GM12878 (cell line): ENCODE data around the gene DRC1. TPM values are rescaled to one million over a fixed set of nuclear protein-coding genes. Genes with fewer than 3 reads are reported as not detected.

ENCODE experiments used
- CHD4 ChIP-seq: fragments of 200-600 bp; sonication (generic); IDR thresholded peaks from 2 replicates; pipeline ENCODE4 v1.6.1; 2016; ENCODE audit warnings: mild to moderate bottlenecking
- CREM ChIP-seq: IDR thresholded peaks from 2 replicates; pipeline ENCODE4 v1.6.1; 2014; ENCODE audit warnings: antibody characterized with exemption, low read depth
- E2F8 ChIP-seq: fragments of 450-650 bp; IDR thresholded peaks from 2 replicates; pipeline ENCODE4 v1.6.1; 2018; ENCODE audit warnings: mild to moderate bottlenecking, low read depth, moderate library complexity; ENCODE audit not compliant: partially characterized antibody
- EGR1 ChIP-seq, 2 experiments: IDR thresholded peaks; 1 replicate in 1 of 2; 2 replicates in 1 of 2; pipeline ENCODE4 v1.6.1; 2011 to 2012; ENCODE audit warnings: low read depth in 2 of 2, low read length in 2 of 2, borderline replicate concordance in 1 of 2, mild to moderate bottlenecking in 1 of 2, moderate library complexity in 1 of 2
- KAT2A ChIP-seq: conservative IDR thresholded peaks from 2 replicates; pipeline ENCODE4 v1.6.1; 2011; ENCODE audit warnings: low read depth, low read length; ENCODE audit not compliant: control insufficient read depth
- LARP7 ChIP-seq: fragments of 450-650 bp; IDR thresholded peaks from 2 replicates; pipeline ENCODE4 v1.6.1; 2017; ENCODE audit warnings: mild to moderate bottlenecking
- SMC3 ChIP-seq: IDR thresholded peaks from 2 replicates; pipeline ENCODE4 v1.6.1; 2011; ENCODE audit warnings: low read length, improper control_type of control experiment, borderline replicate concordance
- ZNF592 ChIP-seq: fragments of 450-650 bp; IDR thresholded peaks from 2 replicates; pipeline ENCODE4 v1.6.1; 2017; ENCODE audit warnings: mild to moderate bottlenecking, moderate library complexity
- ZZZ3 ChIP-seq: IDR thresholded peaks from 2 replicates; pipeline ENCODE4 v1.6.1; 2011; ENCODE audit warnings: low read depth; ENCODE audit not compliant: control insufficient read depth, insufficient read length
- polyA plus RNA-seq, 11 experiments: library from polyadenylated mRNA; depleted of rRNA in 4 of 11; unstranded in 6 of 11; stranded (reverse) in 5 of 11; fragments of >200 nt; fragmentation: Nextera tagmentation in 4 of 11; fragmentation: Illumina TruSeq in 1 of 11; extraction: Ambion mirVana in 4 of 11; extraction: Trizol in 1 of 11; gene quantifications; 1 replicate in 1 of 11; 2 replicates in 10 of 11; pipeline versions ENCODE4 v1.2.1 to v1.2.3, GENCODE V29; 2011 to 2016; ENCODE audit warnings: inconsistent platforms in 2 of 11, missing spikeins in 2 of 11, low read depth in 1 of 11
- total RNA-seq, 4 experiments: library from RNA; depleted of rRNA in 3 of 4; stranded (reverse); fragments of >200 nt in 3 of 4; fragmentation: Illumina TruSeq in 1 of 4; extraction: Trizol in 1 of 4; gene quantifications; 2 replicates each; pipeline versions ENCODE4 v1.2.1 to v1.2.3, GENCODE V29; 2013 to 2021

The DRC1 gene
- total and polyA plus RNA-seq, 10 of the 15 experiments (the other 5 are each of a cell fraction or from before 2014, with no cell fraction given), result 0.03 TPM; not detected in 9

- TF ChIP-seq ZNF592 (no peak), KAT2A (no peak), E2F8 (no peak), EGR1 (IDR thresholded peaks at IDR 0.05; ENCODE audit: borderline replicate concordance in 1 of 2, low read depth in 2 of 2, low read length in 2 of 2) (no peak), ZZZ3 (no peak), CHD4 (no peak), CREM (no peak), SMC3 (no peak), LARP7 (no peak)
These were observed 33.4 kb downstream of the DRC1 start (continued) for GRCh38 chr2:26435106-26435505.
